ENCODE data around the gene CDC34. TPM values are rescaled to one million over a fixed set of nuclear protein-coding genes. Genes with fewer than 3 reads are reported as not detected.

The CDC34 gene
- total RNA-seq, 1 experiment from 2014 or later = 87.4 TPM

- CTCF ChIA-PET = interaction anchor here (1.0 to 1.1 kb wide), 2 partner anchors 9 to 13 kb away, joined by 3 to 4 read pairs; no protein-coding TSS in a partner anchor
- no peak for TF ChIP-seq ZFX (IDR thresholded peaks at IDR 0.05)
- TF ChIP-seq SP1 (IDR thresholded peaks at IDR 0.05; ENCODE audit: low read depth) = no peak
- no peak for TF ChIP-seq TCF7L2 (IDR thresholded peaks at IDR 0.05; ENCODE audit: borderline replicate concordance, extremely low read depth, insufficient read depth, insufficient read length)
- no peak for TF ChIP-seq POLR2A (IDR thresholded peaks at IDR 0.05; ENCODE audit: borderline replicate concordance, extremely low read depth, insufficient read depth, insufficient read length)
- TF ChIP-seq RAD21 (IDR thresholded peaks at IDR 0.05; ENCODE audit: low read depth) = no peak
- TF ChIP-seq ZBTB33 (IDR thresholded peaks at IDR 0.05; ENCODE audit: extremely low read depth, insufficient replicate concordance, low read length) = no peak
- TF ChIP-seq CEBPB (IDR thresholded peaks at IDR 0.05; ENCODE audit: low read depth) = no peak
- no peak for TF ChIP-seq ATF3 (IDR thresholded peaks at IDR 0.05)
- TF ChIP-seq CBX3 (IDR thresholded peaks at IDR 0.05; ENCODE audit: low read depth) = no peak
- TF ChIP-seq CTCF (IDR thresholded peaks at IDR 0.05 in 2 of 3, conservative IDR thresholded peaks at IDR 0.05 in 1 of 3; ENCODE audit: borderline replicate concordance in 1 of 3, insufficient read depth in 1 of 3, low read depth in 2 of 3, low read length in 2 of 3) = no peak
- no peak for TF ChIP-seq EZH2 (IDR thresholded peaks at IDR 0.05)
- TF ChIP-seq ZNF274 (IDR thresholded peaks at IDR 0.05; ENCODE audit: low read depth, low read length) = no peak
- no peak for TF ChIP-seq FOSL1 (IDR thresholded peaks at IDR 0.05; ENCODE audit: low read depth)
- TF ChIP-seq POLR2AphosphoS5 (IDR thresholded peaks at IDR 0.05; ENCODE audit: low read depth, low read length) = no peak
- TF ChIP-seq ELF1 (IDR thresholded peaks at IDR 0.05; ENCODE audit: borderline replicate concordance, low read depth) = no peak
- TF ChIP-seq EZH2phosphoT487 (IDR thresholded peaks at IDR 0.05; ENCODE audit: borderline replicate concordance) = no peak
- no peak for TF ChIP-seq MAX (IDR thresholded peaks at IDR 0.05)
- no peak for TF ChIP-seq SRF (IDR thresholded peaks at IDR 0.05; ENCODE audit: low read depth)
- no peak for TF ChIP-seq YY1 (IDR thresholded peaks at IDR 0.05; ENCODE audit: extremely low read depth, insufficient replicate concordance, low read depth, low read length)
- H3K4me1 ChIP-seq (ENCODE audit: control insufficient read depth in 1 of 2, insufficient read depth in 2 of 2, low read length in 2 of 2) = peaks cover 2 to 10% of the 10 kb centered on the region in 2 experiments; a peak in 3 of 4 replicates
- no TSS peak for BruUV-seq (replicated peaks)
- RAD21 ChIA-PET (ENCODE audit: low non-redundant PET in 1 of 2, low total read pairs in 2 of 2, uncharacterized antibody in 2 of 2, unreplicated experiment in 2 of 2) = no interaction called here
- H3K4me3 ChIP-seq (replicated peaks in 1 of 2; ENCODE audit: low read depth in 1 of 2, low read length in 2 of 2) = no peak overlapping the region
- H3K27me3 ChIP-seq (ENCODE audit: insufficient read depth, low read length) = no peaks in the 10 kb centered on the region
- POLR2A ChIA-PET = no interaction called here
- H3K9me2 ChIP-seq (ENCODE audit: insufficient read depth) = no peaks in the 10 kb centered on the region
- no peaks in the 10 kb centered on the region; a peak in 1 of 4 replicates for H3K9me3 ChIP-seq (ENCODE audit: control insufficient read depth in 1 of 2, insufficient read depth in 1 of 2, low read depth in 1 of 2, low read length in 2 of 2)
- no peak overlapping the region for H3K9ac ChIP-seq (ENCODE audit: low read length)
- DNase-seq (ENCODE audit: low read depth, low spot score) = no peak
- no peak overlapping the region for H3K27ac ChIP-seq (ENCODE audit: low read depth, low read length)
- ATAC-seq = no peak
- H2AFZ ChIP-seq (ENCODE audit: low read depth, low read length, poor library complexity, severe bottlenecking) = no peak overlapping the region
- no peaks in the 10 kb centered on the region for H3K79me2 ChIP-seq (ENCODE audit: insufficient read depth, low read length)
- H3K36me3 ChIP-seq (ENCODE audit: control insufficient read depth in 1 of 2, insufficient read depth in 2 of 2, low read length in 2 of 2) = no peaks in the 10 kb centered on the region
- no peak overlapping the region for H3K4me2 ChIP-seq (ENCODE audit: low read length)
- intact Hi-C loops (cut with micrococcal nuclease) = no loop called here
- no peaks in the 10 kb centered on the region for H4K20me1 ChIP-seq (ENCODE audit: insufficient read depth)
These were observed 34.1 kb upstream of the CDC34 start for GRCh38 chr19:497491-497868.
